ENCODE results near the gene PDE6D. TPM values are rescaled to one million over a fixed set of nuclear protein-coding genes. Genes with fewer than 3 reads are reported as not detected.

The PDE6D gene
- total RNA-seq, 2 experiments from 2014 or later: 5.9 to 7.0 TPM

DNA sequence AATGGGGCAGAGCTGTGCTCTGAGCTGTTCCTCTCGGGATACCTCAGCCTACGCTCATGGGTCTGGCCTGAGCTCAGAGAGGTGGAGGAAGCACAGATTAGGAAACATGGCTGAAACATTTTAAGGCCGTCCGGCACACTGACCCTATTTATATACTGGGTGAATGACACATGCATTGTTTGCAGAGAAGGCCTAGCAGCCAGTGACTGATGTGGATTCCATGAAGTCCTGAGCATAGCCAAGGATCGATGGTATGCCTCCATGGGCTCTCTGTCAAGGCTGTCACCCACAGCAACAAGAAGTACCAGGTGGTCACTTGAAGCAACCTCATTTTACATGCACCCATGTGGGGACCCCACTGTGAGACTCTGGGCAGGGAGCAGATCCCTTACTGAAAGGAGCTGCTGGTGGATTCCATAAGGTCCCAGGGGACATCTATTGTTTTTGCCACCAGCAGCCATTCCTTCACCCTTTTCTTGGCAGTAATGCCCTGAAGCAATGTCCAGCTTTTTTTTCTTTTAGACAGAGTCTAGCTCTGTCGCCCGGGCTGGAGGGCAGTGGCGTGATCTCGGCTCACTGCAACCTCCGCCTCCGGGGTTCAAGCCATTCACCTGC lies 64.3 kb downstream of the PDE6D start:
- Histone ChIP-seq H3K4me1 (ENCODE audit: insufficient read depth, low read length) (peaks cover 34% of the 10 kb centered on the region), H3K4me3 (ENCODE audit: low read length) (no peak overlapping the region), H3K9me3 (ENCODE audit: control insufficient read depth in 1 of 2, insufficient read depth in 1 of 2, low read length in 2 of 2) (peaks cover 0 to 3% of the 10 kb centered on the region in 2 experiments), H3K27me3 (ENCODE audit: control insufficient read depth in 1 of 2, insufficient read depth in 2 of 2, low read length in 2 of 2) (no peaks in the 10 kb centered on the region), H3K27ac (ENCODE audit: low read depth in 1 of 2, low read length in 2 of 2) (no peak overlapping the region), H3K36me3 (ENCODE audit: insufficient read depth, low read length) (peaks cover 21% of the 10 kb centered on the region)
- H3K9me3 Mint-ChIP-seq: no peaks in the 10 kb centered on the region
- ChIA-PET CTCF (interaction anchor here (3.2 to 7.6 kb wide), 2 partner anchors 36 to 41 kb away, joined by 15 to 122 read pairs; no protein-coding TSS in a partner anchor), POLR2A (interaction anchor here (1.3 to 5.7 kb wide), 3 partner anchors 8 to 103 kb away, joined by 5 to 58 read pairs (median 13); partner anchors contain the start of gene PTMA)
- no peak overlapping the region for H3K4me3 Mint-ChIP-seq
- no peak for ATAC-seq (ENCODE audit: poor library complexity)
- peaks cover 22% of the 10 kb centered on the region for H3K36me3 Mint-ChIP-seq (ENCODE audit: low read depth)
- intact Hi-C loops (cut with DNase I, micrococcal nuclease): no loop called here
- H3K27ac Mint-ChIP-seq: no peak overlapping the region
- peaks cover under 1% of the 10 kb centered on the region for H3K27me3 Mint-ChIP-seq
- H3K4me1 Mint-ChIP-seq (ENCODE audit: low read depth): peaks cover 34% of the 10 kb centered on the region
- DNase-seq: no peak
- no peak for TF ChIP-seq CTCF (IDR thresholded peaks at IDR 0.05)

- H3K27ac Mint-ChIP-seq: no peak overlapping the region
- CTCF ChIA-PET: interaction anchor here (3.2 to 7.6 kb wide), 3 partner anchors 27 to 40 kb away, joined by 15 to 122 read pairs (median 54); no protein-coding TSS in a partner anchor
- no peak for ATAC-seq (ENCODE audit: poor library complexity)
Observed at GRCh38 chr2:231715988-231716616, 65.0 kb downstream of the PDE6D start.

GRCh38 chr2:231715499-231715837 lies 65.6 kb downstream of the PDE6D start:
- ChIA-PET POLR2A (interaction anchor here (0.9 to 5.7 kb wide), 9 partner anchors 9 to 102 kb away, joined by 5 to 58 read pairs (median 13); no protein-coding TSS in a partner anchor), CTCF (interaction anchor here (2.2 to 7.6 kb wide), 7 partner anchors 9 to 114 kb away, joined by 11 to 122 read pairs (median 37); no protein-coding TSS in a partner anchor)
- Mint-ChIP-seq H3K9me3 (no peaks in the 10 kb centered on the region), H3K36me3 (ENCODE audit: low read depth) (peaks cover 33% of the 10 kb centered on the region), H3K4me3 (no peak overlapping the region), H3K27ac (peak overlapping the region; percentile 100), H3K4me1 (ENCODE audit: low read depth) (peaks cover 42% of the 10 kb centered on the region), H3K27me3 (peaks cover 4% of the 10 kb centered on the region)
- Histone ChIP-seq H3K4me1 (ENCODE audit: insufficient read depth, low read length) (peaks cover 46% of the 10 kb centered on the region), H3K27me3 (ENCODE audit: control insufficient read depth in 1 of 2, insufficient read depth in 2 of 2, low read length in 2 of 2) (no peaks in the 10 kb centered on the region), H3K27ac (ENCODE audit: low read depth in 1 of 2, low read length in 2 of 2) (no peak overlapping the region), H3K36me3 (ENCODE audit: insufficient read depth, low read length) (peaks cover 31% of the 10 kb centered on the region), H3K9me3 (ENCODE audit: control insufficient read depth in 1 of 2, insufficient read depth in 1 of 2, low read length in 2 of 2) (peaks cover 0 to 3% of the 10 kb centered on the region in 2 experiments), H3K4me3 (ENCODE audit: low read length) (no peak overlapping the region)
- intact Hi-C loops (cut with DNase I, micrococcal nuclease): loop anchor here (1.0 to 2.0 kb wide), 5 partner anchors 28 to 103 kb away; no protein-coding TSS in a partner anchor
- TF ChIP-seq CTCF (IDR thresholded peaks at IDR 0.05): no peak
- ATAC-seq (ENCODE audit: poor library complexity) (no peak), DNase-seq (no peak)

More at GRCh38 chr2:231715988-231716616, 65.0 kb downstream of the PDE6D start:
- intact Hi-C loops (cut with DNase I, micrococcal nuclease): loop anchor here (1.0 to 2.0 kb wide), 5 partner anchors 29 to 104 kb away; no protein-coding TSS in a partner anchor
- Histone ChIP-seq H3K4me3 (ENCODE audit: low read length) (no peak overlapping the region), H3K4me1 (ENCODE audit: insufficient read depth, low read length) (peaks cover 41% of the 10 kb centered on the region), H3K9me3 (ENCODE audit: control insufficient read depth in 1 of 2, insufficient read depth in 1 of 2, low read length in 2 of 2) (peaks cover 0 to 3% of the 10 kb centered on the region in 2 experiments), H3K36me3 (ENCODE audit: insufficient read depth, low read length) (peaks cover 27% of the 10 kb centered on the region), H3K27ac (ENCODE audit: low read depth in 1 of 2, low read length in 2 of 2) (no peak overlapping the region), H3K27me3 (ENCODE audit: control insufficient read depth in 1 of 2, insufficient read depth in 2 of 2, low read length in 2 of 2) (no peaks in the 10 kb centered on the region)
- Mint-ChIP-seq H3K27me3 (peaks cover 4% of the 10 kb centered on the region), H3K9me3 (no peaks in the 10 kb centered on the region), H3K4me1 (ENCODE audit: low read depth) (peaks cover 40% of the 10 kb centered on the region), H3K4me3 (no peak overlapping the region), H3K36me3 (ENCODE audit: low read depth) (peaks cover 29% of the 10 kb centered on the region)
- TF ChIP-seq CTCF (IDR thresholded peaks at IDR 0.05): no peak
- POLR2A ChIA-PET: interaction anchor here (1.3 to 5.7 kb wide), 5 partner anchors 8 to 103 kb away, joined by 5 to 58 read pairs (median 28); partner anchors contain the start of gene PTMA
- DNase-seq: peak in 1 of 14 experiments; percentile 41
